ENCODE data around the gene PPIE.
A peak's percentile ranks its signal among the peaks of the same experiment; 100 is the strongest.
"Not testable (repeated sequence)": the region's sequence is repeated elsewhere in the genome, so short reads cannot be mapped to it uniquely, and the experiment has no call there.

PPIE gene

GRCh38 chr1:39789571-39790110, 51.0 kb downstream of the PPIE start:
- H3K4me3 Mint-ChIP-seq = peak overlapping the region; percentile 82
- H3K27ac Mint-ChIP-seq = peak overlapping the region; percentile 90
- H3K4me1 Mint-ChIP-seq = peaks cover 52% of the 10 kb centered on the region
- no peaks in the 10 kb centered on the region for H3K27me3 Mint-ChIP-seq
- ATAC-seq = no peak
- H3K9me3 Mint-ChIP-seq = no peaks in the 10 kb centered on the region
- peaks cover 18% of the 10 kb centered on the region for H3K36me3 Mint-ChIP-seq

DNA sequence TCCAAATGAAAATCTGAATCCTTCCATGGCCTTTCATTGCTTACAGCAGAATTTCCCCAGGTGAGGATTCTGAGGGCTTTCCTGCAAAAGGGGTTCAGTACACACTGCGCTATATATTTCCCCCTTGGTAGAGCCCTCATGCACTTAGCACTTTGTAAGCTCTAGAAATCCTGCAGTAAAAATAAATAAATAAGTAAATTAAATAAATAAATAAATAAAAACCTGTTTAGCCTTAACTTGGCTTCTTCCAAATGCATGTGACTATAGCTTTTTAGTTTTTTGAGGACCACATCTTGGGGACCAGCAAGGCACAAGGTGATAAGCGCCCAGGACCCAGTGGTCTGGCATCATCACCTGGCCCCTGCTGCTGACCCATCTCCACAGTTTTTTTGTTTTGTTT, 53.2 kb downstream of the PPIE start:
- H3K27me3 Mint-ChIP-seq = no peaks in the 10 kb centered on the region
- peaks cover 18% of the 10 kb centered on the region for H3K36me3 Mint-ChIP-seq
- peaks cover 42% of the 10 kb centered on the region for H3K4me1 Mint-ChIP-seq
- H3K27ac Mint-ChIP-seq = no peak overlapping the region
- no peak overlapping the region for H3K4me3 Mint-ChIP-seq
- H3K9me3 Mint-ChIP-seq = no peaks in the 10 kb centered on the region
- no peak for ATAC-seq

- Mint-ChIP-seq H3K4me3 (no peak overlapping the region), H3K27ac (no peak overlapping the region), H3K36me3 (peaks cover 18% of the 10 kb centered on the region), H3K27me3 (no peaks in the 10 kb centered on the region), H3K9me3 (no peaks in the 10 kb centered on the region), H3K4me1 (peaks cover 44% of the 10 kb centered on the region)
- no peak for ATAC-seq
These were observed 57.0 kb downstream of the PPIE start for GRCh38 chr1:39795651-39796050.

- not testable (repeated sequence) for H3K36me3 Mint-ChIP-seq, H3K27me3 Mint-ChIP-seq, H3K9me3 Mint-ChIP-seq
- Mint-ChIP-seq H3K27ac (peak overlapping the region; percentile 96), H3K4me3 (peak overlapping the region; percentile 80), H3K4me1 (peaks cover 18% of the 10 kb centered on the region)
- ATAC-seq = peak; percentile 98
These were observed 60.4 kb downstream of the PPIE start for GRCh38 chr1:39798859-39799769.

GRCh38 chr1:39799770-39800470, 61.2 kb downstream of the PPIE start:
- Mint-ChIP-seq H3K27me3 (no peaks in the 10 kb centered on the region), H3K36me3 (peaks cover 4% of the 10 kb centered on the region), H3K4me3 (peak overlapping the region; percentile 80), H3K9me3 (peaks cover 2% of the 10 kb centered on the region), H3K27ac (peak overlapping the region; percentile 96), H3K4me1 (peaks cover 18% of the 10 kb centered on the region)
- ATAC-seq = peak; percentile 80

DNA sequence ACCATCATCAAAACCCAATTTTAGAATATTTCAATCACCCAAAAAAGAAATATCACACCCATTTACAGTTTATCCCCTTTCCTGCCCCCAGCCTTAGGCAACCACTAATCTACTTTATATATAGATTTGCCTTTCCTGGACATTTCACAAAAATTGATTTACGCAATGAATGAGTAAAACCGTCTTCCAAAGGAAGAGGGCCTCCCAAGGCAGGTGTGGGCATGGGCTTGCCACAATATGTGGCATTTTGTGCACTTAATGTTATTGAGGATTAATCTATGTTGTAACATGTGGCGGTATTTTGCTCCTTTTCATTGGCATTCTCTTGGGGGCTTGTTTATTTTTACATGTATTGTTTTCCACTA, 61.8 kb downstream of the PPIE start:
- ATAC-seq = no peak
- H3K27ac Mint-ChIP-seq = peak overlapping the region; percentile 96
- peaks cover 4% of the 10 kb centered on the region for H3K9me3 Mint-ChIP-seq
- H3K4me1 Mint-ChIP-seq = peaks cover 18% of the 10 kb centered on the region
- peaks cover 9% of the 10 kb centered on the region for H3K36me3 Mint-ChIP-seq
- no peak overlapping the region for H3K4me3 Mint-ChIP-seq
- H3K27me3 Mint-ChIP-seq = no peaks in the 10 kb centered on the region

DNA sequence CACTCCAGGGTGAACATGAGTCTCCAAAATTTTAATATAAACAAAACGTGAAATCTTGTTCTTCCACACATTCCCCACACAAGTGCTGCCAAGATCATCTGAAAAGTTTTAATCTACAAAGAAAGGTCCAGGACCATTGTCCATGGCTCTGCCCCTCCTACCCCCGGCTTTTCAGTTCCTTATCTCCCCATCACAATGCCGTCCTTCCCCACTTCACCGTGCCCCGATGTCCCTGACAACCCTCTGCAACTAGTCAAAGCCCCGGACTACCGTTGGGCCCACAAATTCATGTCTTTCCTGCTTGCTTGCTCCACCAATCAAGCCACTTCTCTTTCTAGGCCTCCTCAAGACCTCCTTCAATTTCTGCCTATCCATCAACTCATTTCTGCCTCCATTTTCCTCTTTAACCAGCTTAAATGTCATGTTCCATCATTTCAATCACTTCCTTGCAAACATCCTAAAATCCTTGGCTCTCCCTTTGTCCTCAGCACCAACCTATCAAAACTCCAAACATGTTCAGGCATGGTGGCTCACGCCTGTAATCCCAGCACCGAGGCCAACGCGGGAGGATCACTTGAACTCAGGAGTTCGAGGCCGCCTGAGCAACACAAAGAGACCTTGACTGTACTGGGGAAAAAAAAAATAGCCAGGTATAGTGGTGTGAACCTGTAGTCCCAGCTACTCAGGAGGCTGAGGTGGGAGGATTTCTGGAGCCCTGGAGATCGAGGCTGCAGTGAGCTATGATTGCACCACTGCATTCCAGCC, 64.0 kb downstream of the PPIE start:
- peaks cover 20% of the 10 kb centered on the region for H3K36me3 Mint-ChIP-seq
- H3K4me1 Mint-ChIP-seq = peaks cover 18% of the 10 kb centered on the region
- ATAC-seq = no peak
- H3K27me3 Mint-ChIP-seq = no peaks in the 10 kb centered on the region
- H3K27ac Mint-ChIP-seq = no peak overlapping the region
- H3K4me3 Mint-ChIP-seq = no peak overlapping the region
- peaks cover 7% of the 10 kb centered on the region for H3K9me3 Mint-ChIP-seq

- Mint-ChIP-seq H3K9me3 (peaks cover 7% of the 10 kb centered on the region), H3K4me1 (no peaks in the 10 kb centered on the region), H3K27ac (no peak overlapping the region), H3K27me3 (no peaks in the 10 kb centered on the region), H3K4me3 (no peak overlapping the region), H3K36me3 (peaks cover 32% of the 10 kb centered on the region)
- no peak for ATAC-seq
These were observed 66.7 kb downstream of the PPIE start for GRCh38 chr1:39805385-39805784.

- peaks cover 32% of the 10 kb centered on the region for H3K36me3 Mint-ChIP-seq
- H3K9me3 Mint-ChIP-seq = peaks cover 7% of the 10 kb centered on the region
- no peaks in the 10 kb centered on the region for H3K27me3 Mint-ChIP-seq
- no peak overlapping the region for H3K4me3 Mint-ChIP-seq
- H3K27ac Mint-ChIP-seq = no peak overlapping the region
- H3K4me1 Mint-ChIP-seq = no peaks in the 10 kb centered on the region
- no peak for ATAC-seq
These were observed 70.3 kb downstream of the PPIE start for GRCh38 chr1:39808784-39809517.

GRCh38 chr1:39812913-39813312, 74.2 kb downstream of the PPIE start:
- no peak for ATAC-seq
- Mint-ChIP-seq H3K4me1 (peaks cover 19% of the 10 kb centered on the region), H3K9me3 (no peaks in the 10 kb centered on the region), H3K36me3 (peaks cover 9% of the 10 kb centered on the region), H3K27ac (no peak overlapping the region), H3K27me3 (no peaks in the 10 kb centered on the region), H3K4me3 (no peak overlapping the region)
